Activated CD4-positive, alpha-beta memory T cell treated with anti-CD3 and anti-CD28 coated beads for 36 hours (primary cell): ENCODE data around the gene PACRG. TPM values are rescaled to one million over a fixed set of nuclear protein-coding genes. Genes with fewer than 3 reads are reported as not detected.

Source experiments
- CTCF ChIA-PET: fragments of 350-600 bp; sonication (Branson Sonifier 250); formaldehyde crosslinking; loops from one replicate; lab custom pipeline; 2021; ENCODE audit warnings: antibody characterized with exemption, inconsistent platforms; lab: Charles Lee
- POLR2A ChIA-PET: fragments of 350-600 bp; sonication (Branson Sonifier 250); formaldehyde crosslinking; loops from one replicate; lab custom pipeline; 2021; ENCODE audit warnings: antibody characterized with exemption; lab: Charles Lee
- DNase-seq: peaks from one replicate; pipeline ENCODE4 v3.0.0-alpha.2; 2020
- H3K27ac Mint-ChIP-seq: one replicate; pipeline ENCODE4 v1.8.0; 2021; ENCODE audit warnings: mixed read lengths
- H3K27me3 Mint-ChIP-seq: one replicate; pipeline ENCODE4 v1.8.0; 2021; ENCODE audit warnings: mixed read lengths
- H3K36me3 Mint-ChIP-seq: one replicate; pipeline ENCODE4 v1.8.0; 2021; ENCODE audit warnings: mixed read lengths
- H3K4me1 Mint-ChIP-seq: one replicate; pipeline ENCODE4 v1.8.0; 2021; ENCODE audit warnings: low read depth, mixed read lengths
- H3K4me3 Mint-ChIP-seq: one replicate; pipeline ENCODE4 v1.8.0; 2021; ENCODE audit warnings: mild to moderate bottlenecking, mixed read lengths
- H3K9me3 Mint-ChIP-seq: one replicate; pipeline ENCODE4 v1.8.0; 2021; ENCODE audit warnings: mixed read lengths
- intact Hi-C: fragments of 100-400 bp; cut with micrococcal nuclease; formaldehyde crosslinking; loops from one replicate; pipeline ENCODE4 v1.15.1; 2023
- total RNA-seq, 2 experiments: library from RNA; stranded (reverse); gene quantifications; one replicate each; pipeline ENCODE4 v1.2.3, GENCODE V29; 2021

PACRG gene
- total RNA-seq, 2 experiments from 2014 or later: not detected

GRCh38 chr6:162736961-162737360 is 9.2 kb downstream of the PACRG start:
- ChIA-PET POLR2A (no interaction called here), CTCF (no interaction called here)
- Mint-ChIP-seq H3K4me3 (no peak overlapping the region), H3K27ac (no peak overlapping the region), H3K4me1 (peaks cover 5% of the 10 kb centered on the region), H3K36me3 (no peaks in the 10 kb centered on the region), H3K9me3 (no peaks in the 10 kb centered on the region), H3K27me3 (no peaks in the 10 kb centered on the region)
- DNase-seq: no peak
- intact Hi-C loops: no loop called here

DNA sequence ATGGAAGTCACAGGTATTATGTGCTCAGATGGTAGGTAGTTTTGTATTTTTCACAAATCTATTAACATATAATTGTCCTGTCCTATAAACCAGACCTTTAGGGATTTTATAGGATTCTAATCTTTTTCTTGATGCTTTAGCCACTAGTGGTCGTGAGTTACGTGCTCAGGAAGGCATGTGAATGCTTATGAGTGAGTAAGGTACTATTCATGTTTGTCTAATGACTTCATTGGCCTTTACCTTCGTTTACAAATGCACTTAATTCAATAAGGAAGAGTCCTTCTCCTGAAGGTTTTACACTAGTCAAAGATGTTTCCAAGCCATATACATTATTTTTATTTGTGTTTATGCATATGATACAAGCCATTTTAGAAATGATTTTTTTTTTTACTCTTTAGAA is 23.0 kb downstream of the PACRG start:
- H3K36me3 Mint-ChIP-seq: no peaks in the 10 kb centered on the region
- no peak overlapping the region for H3K27ac Mint-ChIP-seq
- no peaks in the 10 kb centered on the region for H3K4me1 Mint-ChIP-seq
- CTCF ChIA-PET: no interaction called here
- no peak for DNase-seq
- H3K4me3 Mint-ChIP-seq: no peak overlapping the region
- POLR2A ChIA-PET: no interaction called here
- H3K9me3 Mint-ChIP-seq: no peaks in the 10 kb centered on the region
- intact Hi-C loops: no loop called here
- H3K27me3 Mint-ChIP-seq: no peaks in the 10 kb centered on the region

- H3K36me3 Mint-ChIP-seq: no peaks in the 10 kb centered on the region
- no peak overlapping the region for H3K4me3 Mint-ChIP-seq
- POLR2A ChIA-PET: no interaction called here
- H3K27me3 Mint-ChIP-seq: no peaks in the 10 kb centered on the region
- no peak overlapping the region for H3K27ac Mint-ChIP-seq
- intact Hi-C loops: no loop called here
- H3K4me1 Mint-ChIP-seq: no peaks in the 10 kb centered on the region
- H3K9me3 Mint-ChIP-seq: no peaks in the 10 kb centered on the region
- DNase-seq: no peak
- CTCF ChIA-PET: no interaction called here
These were observed 23.6 kb downstream of the PACRG start for GRCh38 chr6:162751211-162751859.

DNA sequence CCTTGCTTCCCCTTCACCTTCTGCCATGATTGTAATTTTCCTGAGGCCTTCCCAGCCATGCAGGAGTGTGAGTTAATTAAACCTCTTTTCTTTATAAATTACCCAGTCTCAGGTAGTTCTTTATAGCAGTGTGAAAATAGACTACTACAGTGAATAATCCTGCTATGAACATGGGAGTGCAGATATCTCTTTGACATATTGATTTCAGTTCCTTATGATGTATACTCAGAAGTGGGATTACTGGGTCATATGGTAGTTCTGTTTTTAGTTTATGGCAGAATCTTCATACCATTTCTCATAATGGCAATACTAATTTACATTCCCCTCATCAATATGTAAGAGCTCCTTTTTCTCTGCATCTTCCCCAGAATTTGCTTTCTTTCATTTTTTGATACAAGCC is 26.0 kb downstream of the PACRG start:
- CTCF ChIA-PET: no interaction called here
- POLR2A ChIA-PET: no interaction called here
- intact Hi-C loops: no loop called here
- Mint-ChIP-seq H3K9me3 (no peaks in the 10 kb centered on the region), H3K27ac (no peak overlapping the region), H3K27me3 (no peaks in the 10 kb centered on the region), H3K4me3 (no peak overlapping the region), H3K36me3 (no peaks in the 10 kb centered on the region), H3K4me1 (no peaks in the 10 kb centered on the region)
- no peak for DNase-seq

GRCh38 chr6:162770136-162770535 is 42.4 kb downstream of the PACRG start:
- Mint-ChIP-seq H3K36me3 (no peaks in the 10 kb centered on the region), H3K27me3 (peaks cover 2% of the 10 kb centered on the region), H3K4me3 (no peak overlapping the region), H3K4me1 (no peaks in the 10 kb centered on the region), H3K9me3 (no peaks in the 10 kb centered on the region), H3K27ac (no peak overlapping the region)
- intact Hi-C loops: no loop called here
- no peak for DNase-seq
- POLR2A ChIA-PET: no interaction called here
- CTCF ChIA-PET: no interaction called here

DNA sequence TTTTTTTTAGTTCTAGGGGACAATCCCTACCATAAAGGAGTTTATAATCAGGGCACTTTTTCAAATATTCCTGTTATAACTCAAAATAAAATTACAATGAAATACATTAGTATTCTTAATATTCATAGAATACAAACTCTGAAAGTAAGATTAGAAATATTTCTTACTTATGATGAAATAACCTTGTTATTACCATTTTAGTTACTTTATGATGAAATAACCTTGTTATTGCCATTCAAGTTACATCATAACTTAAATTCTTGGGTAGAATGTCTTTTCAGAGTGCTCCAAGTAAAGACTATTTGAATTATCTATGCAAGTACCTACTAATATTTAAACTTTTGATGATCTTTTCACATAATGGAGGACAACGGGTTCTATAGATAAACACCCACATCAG is 43.2 kb downstream of the PACRG start:
- DNase-seq: no peak
- H3K36me3 Mint-ChIP-seq: no peaks in the 10 kb centered on the region
- no peak overlapping the region for H3K27ac Mint-ChIP-seq
- ChIA-PET POLR2A (no interaction called here), CTCF (no interaction called here)
- no peak overlapping the region for H3K4me3 Mint-ChIP-seq
- H3K4me1 Mint-ChIP-seq: no peaks in the 10 kb centered on the region
- intact Hi-C loops: no loop called here
- H3K27me3 Mint-ChIP-seq: peaks cover 2% of the 10 kb centered on the region
- no peaks in the 10 kb centered on the region for H3K9me3 Mint-ChIP-seq

DNA sequence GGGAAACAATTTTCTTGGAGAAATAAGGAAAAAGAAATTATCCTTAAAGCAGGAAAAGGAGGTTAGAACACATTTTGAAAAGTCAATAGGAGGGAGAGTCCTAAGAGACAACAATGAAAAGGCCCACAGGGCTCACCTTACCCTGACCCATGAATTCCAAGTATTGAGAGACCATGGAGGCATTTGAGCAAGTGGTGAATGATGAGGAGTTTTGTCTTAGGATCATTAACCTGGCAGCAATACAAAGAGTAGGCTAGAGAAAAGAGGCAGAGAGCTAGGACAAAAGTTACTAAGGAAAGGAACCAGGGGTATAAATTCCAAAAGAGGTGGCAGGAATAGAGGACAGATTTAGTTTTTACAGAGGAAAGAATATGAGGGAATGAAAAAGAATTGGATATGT is 44.7 kb downstream of the PACRG start:
- intact Hi-C loops: no loop called here
- Mint-ChIP-seq H3K36me3 (no peaks in the 10 kb centered on the region), H3K4me1 (no peaks in the 10 kb centered on the region), H3K27me3 (no peaks in the 10 kb centered on the region), H3K9me3 (no peaks in the 10 kb centered on the region), H3K4me3 (no peak overlapping the region), H3K27ac (no peak overlapping the region)
- POLR2A ChIA-PET: no interaction called here
- CTCF ChIA-PET: no interaction called here
- no peak for DNase-seq

DNA sequence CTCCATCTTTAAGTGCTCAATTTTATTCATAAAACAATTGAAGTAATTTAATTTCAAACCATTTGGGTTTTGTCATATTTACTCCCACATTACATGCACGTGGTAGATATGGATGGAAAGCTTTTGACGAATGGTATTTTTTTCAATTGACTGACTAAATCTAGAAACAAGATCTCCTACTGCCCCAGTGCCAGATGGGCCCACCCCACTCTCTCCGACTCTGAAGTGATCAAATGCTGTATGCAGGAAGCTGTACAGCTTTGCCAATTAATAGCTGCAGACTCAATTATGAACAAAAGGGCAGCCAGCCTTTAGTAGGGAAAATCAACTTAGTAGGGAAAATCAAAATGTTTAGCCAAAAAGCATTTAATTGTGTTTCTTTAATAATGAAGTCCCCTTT is 46.2 kb downstream of the PACRG start:
- DNase-seq: no peak
- Mint-ChIP-seq H3K27me3 (no peaks in the 10 kb centered on the region), H3K4me3 (no peak overlapping the region), H3K36me3 (no peaks in the 10 kb centered on the region), H3K27ac (no peak overlapping the region), H3K9me3 (peaks cover 3% of the 10 kb centered on the region), H3K4me1 (no peaks in the 10 kb centered on the region)
- intact Hi-C loops: no loop called here
- ChIA-PET POLR2A (no interaction called here), CTCF (no interaction called here)

DNA sequence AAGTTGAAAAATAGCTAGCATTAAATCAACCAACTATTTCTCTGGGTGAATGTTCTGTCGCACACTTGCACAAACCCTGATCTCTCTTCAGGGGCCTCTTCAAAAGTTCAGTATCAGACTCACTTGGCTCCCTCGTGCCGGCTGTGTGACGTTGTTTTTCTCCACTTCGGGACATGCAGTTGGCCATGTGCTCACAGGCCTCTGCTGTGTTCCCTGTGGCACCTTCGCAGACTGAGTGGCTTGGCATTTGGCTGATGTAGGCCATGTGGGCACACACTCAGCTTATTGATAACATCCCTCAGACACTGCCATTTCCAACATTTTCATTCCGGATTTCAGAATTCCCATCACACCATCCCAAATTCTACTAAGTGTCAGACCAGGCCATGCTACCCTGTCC is 49.3 kb downstream of the PACRG start:
- H3K4me3 Mint-ChIP-seq: no peak overlapping the region
- DNase-seq: no peak
- no peak overlapping the region for H3K27ac Mint-ChIP-seq
- H3K27me3 Mint-ChIP-seq: no peaks in the 10 kb centered on the region
- H3K36me3 Mint-ChIP-seq: no peaks in the 10 kb centered on the region
- peaks cover 18% of the 10 kb centered on the region for H3K9me3 Mint-ChIP-seq
- ChIA-PET CTCF (no interaction called here), POLR2A (no interaction called here)
- intact Hi-C loops: no loop called here
- H3K4me1 Mint-ChIP-seq: no peaks in the 10 kb centered on the region

- DNase-seq: no peak
- H3K4me1 Mint-ChIP-seq: no peaks in the 10 kb centered on the region
- H3K27ac Mint-ChIP-seq: no peak overlapping the region
- peaks cover 18% of the 10 kb centered on the region for H3K9me3 Mint-ChIP-seq
- ChIA-PET CTCF (no interaction called here), POLR2A (no interaction called here)
- H3K4me3 Mint-ChIP-seq: no peak overlapping the region
- no peaks in the 10 kb centered on the region for H3K36me3 Mint-ChIP-seq
- no peaks in the 10 kb centered on the region for H3K27me3 Mint-ChIP-seq
- intact Hi-C loops: no loop called here
These were observed 50.8 kb downstream of the PACRG start for GRCh38 chr6:162778603-162779002.

DNA sequence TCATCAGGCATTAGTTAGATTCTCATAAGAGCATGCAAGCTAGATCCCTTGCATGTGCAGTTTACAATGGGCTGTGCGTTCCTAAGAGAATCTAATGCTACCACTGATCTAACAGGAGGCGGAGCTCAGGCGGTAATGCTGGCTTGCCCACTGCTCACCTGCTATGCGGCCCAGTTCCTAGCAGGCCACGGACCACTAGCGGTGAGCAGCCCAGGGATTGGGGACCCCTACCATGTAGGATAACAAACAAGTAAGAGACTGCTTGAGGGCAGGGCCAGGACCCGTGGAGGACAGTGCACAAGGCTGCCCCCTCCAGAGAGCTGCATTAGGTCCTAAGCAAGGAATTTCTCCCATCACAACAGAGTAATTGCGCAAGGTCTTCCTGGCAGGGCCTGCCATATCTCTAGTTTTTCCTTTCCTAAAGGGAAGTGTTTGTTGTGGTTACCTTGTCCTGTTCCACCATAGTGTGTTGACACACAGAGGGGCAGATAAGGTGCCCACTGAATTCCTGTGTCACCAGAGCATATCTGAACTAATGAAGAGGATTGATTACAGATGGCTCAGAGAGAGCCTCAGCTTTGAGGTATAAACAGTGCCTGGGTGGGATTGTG is 58.0 kb downstream of the PACRG start:
- Mint-ChIP-seq H3K4me3 (no peak overlapping the region), H3K27ac (no peak overlapping the region), H3K4me1 (no peaks in the 10 kb centered on the region), H3K9me3 (peaks cover 13% of the 10 kb centered on the region), H3K36me3 (no peaks in the 10 kb centered on the region), H3K27me3 (no peaks in the 10 kb centered on the region)
- DNase-seq: no peak
- ChIA-PET CTCF (no interaction called here), POLR2A (no interaction called here)
- intact Hi-C loops: no loop called here

- Mint-ChIP-seq H3K27ac (no peak overlapping the region), H3K27me3 (no peaks in the 10 kb centered on the region), H3K4me3 (no peak overlapping the region), H3K4me1 (peaks cover 9% of the 10 kb centered on the region), H3K9me3 (no peaks in the 10 kb centered on the region), H3K36me3 (no peaks in the 10 kb centered on the region)
- intact Hi-C loops: no loop called here
- ChIA-PET POLR2A (no interaction called here), CTCF (no interaction called here)
- no peak for DNase-seq
These were observed 70.9 kb downstream of the PACRG start for GRCh38 chr6:162798546-162799266.
